PFSK-1 (cell line): ENCODE measurements around the gene WWC1.

Experiments
- POLR2AphosphoS5 ChIP-seq: IDR thresholded peaks from 2 replicates; pipeline ENCODE4 v1.6.1; 2012; ENCODE audit warnings: low read depth, mild to moderate bottlenecking, control low read depth, low read length, moderate library complexity
- TAF1 ChIP-seq: IDR thresholded peaks from 2 replicates; pipeline ENCODE4 v1.6.1; 2012; ENCODE audit warnings: low read length, control low read depth, borderline replicate concordance; ENCODE audit not compliant: insufficient read depth

DNA sequence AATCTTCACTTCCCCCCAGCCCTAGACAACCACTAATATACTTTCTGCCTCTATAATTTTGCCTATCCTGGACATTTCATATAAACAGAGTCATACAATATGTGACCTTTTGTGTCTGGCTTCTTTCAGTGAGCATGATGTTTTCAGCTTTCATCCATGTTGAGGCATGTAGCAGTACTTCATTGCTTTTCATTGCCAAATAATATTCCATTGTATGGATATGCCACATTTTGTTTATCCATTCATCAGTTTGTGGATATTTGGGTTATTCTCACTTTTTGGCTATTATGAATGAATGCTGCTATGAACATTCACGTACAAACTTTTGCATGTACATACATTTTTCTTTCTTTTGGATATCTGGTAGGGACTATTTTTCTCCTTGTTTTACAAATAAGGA is 49.0 kb downstream of the WWC1 start:
- TF ChIP-seq POLR2AphosphoS5 = no peak
- no peak for TF ChIP-seq TAF1
